NCI-H69 (cell line): Measurements from ENCODE around the gene ADCY5.

Experiments
- DNase-seq: peaks from one replicate; lab custom pipeline; 2025; lab: John Stamatoyannopoulos, UW

The ADCY5 gene

DNA sequence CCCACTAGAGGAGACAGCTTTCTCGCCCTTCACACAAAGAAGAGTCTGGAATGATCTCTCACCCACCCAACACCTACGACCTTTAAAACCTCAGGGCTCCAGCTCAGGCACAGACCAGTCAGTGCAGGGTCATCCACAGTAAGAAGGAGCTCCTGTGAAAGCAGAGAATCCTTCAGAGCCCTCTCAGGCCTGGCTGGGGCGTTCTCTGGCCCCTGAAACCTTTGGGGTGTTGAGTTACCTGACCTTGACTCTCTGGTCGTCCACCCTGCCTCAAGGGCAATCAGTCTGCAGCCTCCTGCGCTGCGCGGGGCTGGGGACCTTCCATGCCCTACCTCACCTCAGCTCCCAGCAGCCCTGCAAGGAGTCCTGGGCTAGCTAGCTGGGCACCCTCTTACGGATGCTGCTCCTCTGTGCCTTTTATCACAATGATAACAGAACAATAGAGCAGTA is 106.2 kb downstream of the ADCY5 start:
- no peak for DNase-seq

DNA sequence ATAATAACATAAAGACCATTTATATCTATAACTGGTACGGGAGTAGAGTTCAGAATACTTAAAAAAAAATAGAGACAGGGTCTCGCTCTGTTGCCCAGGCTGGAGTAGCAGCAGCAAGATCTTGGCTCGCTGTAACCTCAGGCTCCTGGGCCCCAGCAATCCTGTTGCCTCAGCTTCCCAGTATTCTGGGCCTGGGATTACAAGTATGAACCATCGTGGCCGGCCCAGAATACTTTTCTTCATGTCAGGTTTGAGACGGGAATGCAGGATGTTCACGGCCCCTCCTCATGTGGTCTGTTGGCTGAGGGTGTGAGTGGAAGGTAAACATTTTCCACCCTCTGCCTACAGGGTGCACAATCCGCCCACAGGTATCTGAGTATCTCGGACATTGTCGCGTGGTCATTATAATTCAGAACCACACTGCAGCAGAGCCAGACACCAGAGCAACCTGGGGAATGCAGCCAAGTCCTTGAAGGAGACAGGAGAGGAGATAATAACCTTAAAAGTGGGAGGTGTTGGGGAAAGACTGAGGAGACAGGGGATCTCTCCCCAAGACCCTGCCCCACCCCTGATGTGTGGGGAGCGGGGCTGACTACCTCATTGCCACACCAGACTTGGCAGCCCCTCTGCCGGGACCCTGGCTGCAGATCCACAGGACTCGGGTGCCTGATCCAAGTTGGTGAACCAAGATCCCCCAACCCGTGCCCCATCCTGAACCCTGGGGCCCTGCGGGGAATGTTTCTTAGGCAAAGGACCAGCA is 106.8 kb downstream of the ADCY5 start:
- peak; percentile 20 for DNase-seq

DNA sequence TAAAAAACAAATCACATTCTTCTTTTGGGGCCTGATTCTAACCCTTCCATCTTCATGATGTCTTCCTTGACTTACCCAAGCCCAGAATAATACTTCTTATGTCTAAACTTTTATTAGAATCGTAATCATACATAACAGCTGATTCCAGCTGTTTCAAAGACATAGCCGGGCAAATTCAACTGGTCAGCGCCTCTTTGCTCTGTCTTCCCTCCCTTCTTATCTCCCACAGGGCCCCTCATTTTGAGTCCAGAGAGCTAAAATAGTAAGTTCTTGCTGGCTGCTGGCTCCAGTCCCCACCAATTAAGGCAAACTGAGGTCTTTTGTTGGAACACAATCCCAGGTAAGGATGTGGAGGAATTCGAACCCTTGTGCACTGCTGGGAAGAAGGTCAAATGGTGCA is 108.6 kb downstream of the ADCY5 start:
- DNase-seq: no peak

DNA sequence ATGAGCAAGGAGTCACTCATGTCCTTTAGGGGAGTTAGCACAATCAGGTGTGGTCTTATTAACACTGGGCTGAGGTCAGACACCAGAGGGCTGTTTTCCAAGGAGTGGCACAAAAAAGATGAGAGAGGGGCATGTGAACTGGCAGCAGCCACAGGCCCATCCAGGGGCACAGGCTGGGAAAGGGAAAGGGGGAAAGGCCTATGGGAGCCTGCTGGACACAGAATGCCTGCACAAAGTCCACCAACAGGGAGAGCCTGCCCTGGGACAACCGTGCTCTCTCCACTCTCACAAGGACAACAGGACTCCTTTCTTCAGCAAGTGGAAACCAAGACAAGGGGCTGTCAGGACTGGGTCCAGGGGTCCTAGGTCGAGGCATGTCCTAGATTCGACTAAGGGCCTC is 109.6 kb downstream of the ADCY5 start:
- no peak for DNase-seq

DNA sequence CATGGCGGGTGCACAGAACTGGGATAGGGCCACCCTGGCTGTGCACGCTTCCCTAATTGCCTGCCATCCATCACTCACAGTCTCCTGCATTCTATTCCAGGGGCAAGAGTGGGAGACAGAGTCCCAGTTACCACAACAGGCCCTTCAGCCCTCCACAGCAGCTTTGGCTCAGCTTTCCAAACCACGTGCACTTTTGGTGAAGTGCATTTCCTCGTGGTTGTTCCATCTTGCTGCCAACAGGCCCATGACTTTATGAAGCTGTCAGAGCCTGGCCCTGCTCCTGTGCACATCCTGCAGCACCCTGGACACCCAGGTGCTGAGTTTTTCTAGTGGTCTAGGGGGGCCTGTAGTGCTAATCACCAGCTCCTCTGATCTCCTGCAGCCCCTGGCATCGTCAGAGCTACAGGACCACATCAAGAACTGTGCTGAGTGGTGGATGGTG is 110.2 kb downstream of the ADCY5 start:
- DNase-seq: no peak

DNA sequence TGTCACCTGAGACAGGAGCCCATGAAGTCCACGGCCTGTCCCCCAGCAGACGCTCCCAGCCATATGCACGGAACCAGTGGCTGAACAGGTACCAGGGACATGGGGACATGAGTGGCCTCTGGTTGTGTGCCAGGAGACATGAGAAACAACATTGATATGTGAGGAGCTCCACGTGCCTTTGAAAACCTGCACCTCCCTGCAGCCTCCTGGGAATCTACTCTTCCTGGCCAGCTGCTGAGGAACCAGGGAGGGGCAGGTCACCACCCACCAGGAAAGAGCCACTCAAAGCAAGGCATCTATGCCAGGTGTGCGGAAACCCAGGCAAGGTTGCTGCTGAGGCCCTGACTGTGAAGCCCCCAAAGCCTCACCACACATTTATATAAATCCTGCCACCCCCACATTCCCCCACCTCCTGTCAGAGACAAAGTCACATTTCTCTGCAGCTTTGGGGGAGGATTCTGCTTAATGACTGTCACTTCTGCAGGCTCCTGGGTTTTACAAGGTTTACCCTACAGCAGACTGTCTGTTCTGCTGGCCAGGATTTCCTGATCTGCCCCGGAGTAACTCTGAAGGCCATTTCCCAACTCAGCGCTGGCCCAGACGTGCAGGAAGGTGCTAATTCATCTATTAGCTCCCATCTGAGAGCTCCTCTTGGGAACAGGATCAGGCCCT is 110.8 kb downstream of the ADCY5 start:
- DNase-seq: peak; percentile 58

DNA sequence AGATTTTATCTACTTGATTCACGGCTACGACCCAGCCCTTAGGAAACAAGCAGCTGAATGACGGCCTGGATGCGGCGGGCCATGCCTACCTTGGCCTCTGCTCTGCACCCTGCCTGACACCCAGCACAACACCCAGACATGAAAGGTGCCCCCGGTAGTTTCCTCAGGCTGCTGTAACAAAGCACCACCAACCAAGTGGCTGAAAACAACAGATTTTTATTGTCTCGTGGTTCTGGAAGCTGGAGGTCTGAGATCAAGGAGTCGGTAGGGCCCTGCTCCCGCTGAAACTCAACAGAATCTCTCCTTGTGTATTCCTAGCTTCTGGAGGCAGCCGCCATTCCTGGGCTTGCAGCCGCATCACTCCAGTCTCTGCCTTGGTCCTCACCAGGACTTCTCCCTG is 111.7 kb downstream of the ADCY5 start:
- DNase-seq: no peak

DNA sequence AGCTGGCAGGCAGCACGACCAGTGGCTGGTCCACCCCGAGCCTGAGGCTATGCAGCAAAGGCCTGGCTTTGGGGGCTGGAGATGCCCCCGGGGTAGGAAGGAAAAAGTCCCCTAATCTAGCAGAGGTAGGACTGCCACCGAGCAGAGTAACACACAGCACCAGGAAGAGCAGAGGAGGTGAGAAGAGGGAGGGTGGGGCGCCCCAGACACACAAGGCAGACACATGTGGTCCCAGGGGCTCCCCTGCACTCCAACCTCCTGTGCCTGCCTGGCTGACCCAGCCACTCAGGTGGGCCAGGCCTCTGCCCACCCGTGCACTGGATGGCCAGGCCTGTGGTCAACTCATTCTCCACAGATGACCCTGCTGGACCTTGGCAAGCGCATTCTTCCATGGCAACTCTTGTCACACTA is 112.4 kb downstream of the ADCY5 start:
- no peak for DNase-seq

DNA sequence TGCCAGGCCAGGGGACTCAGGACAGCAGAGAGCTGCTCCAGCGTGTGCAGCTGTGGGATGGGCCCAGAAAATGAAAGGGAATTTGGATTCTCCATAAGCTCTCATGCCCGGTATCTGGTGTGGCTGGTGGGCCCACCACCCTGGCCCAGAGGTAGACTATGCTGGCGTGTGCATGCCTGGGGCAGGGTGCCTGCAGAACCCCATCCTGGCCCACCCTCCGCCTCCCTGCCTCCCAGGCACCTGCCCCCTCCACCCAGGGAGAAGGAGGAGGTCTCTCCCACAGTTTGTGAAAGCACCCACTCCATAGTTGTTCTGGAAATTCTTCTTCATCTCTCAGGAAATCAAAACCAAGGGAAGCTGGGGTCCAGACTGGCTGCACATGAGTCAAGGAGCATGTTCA is 112.9 kb downstream of the ADCY5 start:
- no peak for DNase-seq

DNA sequence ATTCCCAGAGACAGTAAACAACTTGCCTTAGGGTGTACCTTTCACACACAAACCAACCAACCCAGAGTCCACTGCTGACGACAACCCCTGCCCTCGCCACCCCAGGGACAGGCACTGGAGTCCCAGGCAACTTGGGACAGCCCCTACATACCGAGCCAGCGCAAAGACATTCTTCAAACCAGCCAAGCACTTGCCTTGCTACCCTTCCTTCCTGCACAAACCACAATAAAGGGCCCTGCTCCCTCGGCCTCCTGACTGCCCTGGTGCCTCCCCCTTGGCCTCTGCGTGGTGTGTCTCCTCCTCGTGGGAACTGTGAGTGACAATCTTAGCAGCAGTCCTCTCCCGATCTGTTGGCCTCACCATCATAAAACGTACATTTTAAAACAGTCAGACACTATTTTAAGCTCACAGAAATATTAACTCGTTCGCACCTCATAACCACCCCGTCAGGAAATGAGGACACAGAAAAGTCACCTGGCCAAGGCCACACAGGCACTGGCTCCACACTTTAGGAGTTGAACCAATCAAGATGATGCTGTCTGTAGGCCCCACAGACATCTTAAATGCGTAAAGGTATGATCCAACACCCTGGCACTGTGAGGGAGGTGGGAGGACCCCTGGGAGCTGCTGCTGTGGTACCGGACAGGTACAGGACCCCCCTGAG is 113.8 kb downstream of the ADCY5 start:
- DNase-seq: no peak

DNA sequence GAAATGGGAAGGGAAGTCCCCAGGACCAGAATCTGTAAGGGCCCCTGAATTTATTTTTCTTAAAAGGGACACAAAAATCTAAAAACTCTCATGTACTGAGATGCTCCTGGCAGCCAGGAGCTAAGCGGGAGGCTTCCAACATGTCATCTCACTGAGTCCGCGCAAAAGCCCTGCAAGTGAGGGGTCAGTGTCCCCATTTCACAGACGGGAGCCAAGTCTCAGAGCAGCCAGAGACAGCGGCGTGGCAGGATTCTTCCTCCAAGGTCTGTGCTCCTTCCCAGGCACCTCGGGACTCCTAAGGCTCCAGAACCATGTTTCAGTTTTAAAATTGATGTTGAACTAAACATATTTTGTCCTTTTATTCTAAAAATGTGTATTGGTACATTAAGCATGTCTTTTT is 114.8 kb downstream of the ADCY5 start:
- DNase-seq: no peak

DNA sequence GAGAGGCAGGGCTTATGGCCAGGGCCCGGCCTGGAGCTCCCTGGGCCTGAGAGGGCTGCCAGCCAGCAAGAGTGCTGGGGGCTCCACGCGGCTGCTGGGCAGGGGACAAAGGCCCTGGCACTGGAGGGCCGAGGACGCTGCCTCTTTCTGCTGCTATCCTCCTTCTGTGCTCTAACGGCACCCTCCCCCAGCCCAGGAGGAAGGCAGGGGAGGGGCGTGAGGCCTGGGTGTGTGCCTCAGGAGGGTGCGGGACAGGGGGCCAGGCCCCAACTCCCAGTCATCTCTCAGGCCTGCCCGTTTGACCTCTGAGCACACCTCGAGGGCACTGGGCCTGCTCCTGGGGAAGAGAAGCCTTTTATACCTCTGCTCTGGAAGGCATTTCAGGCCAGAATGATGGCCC is 115.5 kb downstream of the ADCY5 start:
- no peak for DNase-seq

DNA sequence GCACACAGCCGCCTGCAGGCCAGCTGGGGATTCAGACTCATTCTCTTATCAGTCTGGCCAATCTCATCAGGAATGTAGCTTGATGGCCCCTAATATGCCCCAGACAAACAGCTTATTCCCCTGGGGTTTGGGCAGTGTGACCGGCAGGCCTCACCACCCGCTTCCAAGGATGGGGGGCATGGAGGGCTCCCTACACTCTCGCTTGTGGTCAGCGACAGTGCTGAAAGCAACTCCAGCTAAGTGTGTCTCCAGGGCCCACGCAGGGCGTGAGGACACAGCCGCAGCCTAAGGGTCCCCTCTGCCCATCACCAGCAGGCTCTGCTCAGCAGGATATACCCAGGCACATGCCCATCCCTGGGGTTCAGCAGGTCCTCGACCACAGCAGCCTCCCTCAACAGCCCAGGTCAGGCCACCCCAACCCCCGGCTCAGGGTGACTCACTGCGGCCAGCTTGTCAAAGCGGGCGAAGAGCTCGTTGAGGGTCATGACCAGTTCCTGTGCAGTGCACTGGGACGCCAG is 116.7 kb downstream of the ADCY5 start:
- no peak for DNase-seq

DNA sequence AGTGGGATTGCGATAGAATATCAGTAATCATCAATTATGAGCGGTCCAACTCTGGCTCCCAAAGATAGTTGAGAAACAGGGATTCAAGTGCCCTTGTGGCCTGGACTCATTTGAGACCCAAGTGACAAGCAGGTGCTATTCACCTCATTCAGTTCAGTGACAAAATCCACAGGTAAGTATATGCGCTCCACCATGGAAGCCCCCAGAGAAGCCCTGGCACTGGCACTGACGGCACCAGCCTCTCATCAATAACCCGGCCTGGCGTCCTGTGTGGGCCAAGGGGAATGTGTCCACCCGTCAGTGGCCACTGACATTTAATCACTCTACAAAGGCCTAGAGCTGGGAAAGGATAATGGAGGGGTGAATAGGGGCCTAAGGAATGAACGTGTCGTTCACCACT is 117.2 kb downstream of the ADCY5 start:
- DNase-seq: no peak

DNA sequence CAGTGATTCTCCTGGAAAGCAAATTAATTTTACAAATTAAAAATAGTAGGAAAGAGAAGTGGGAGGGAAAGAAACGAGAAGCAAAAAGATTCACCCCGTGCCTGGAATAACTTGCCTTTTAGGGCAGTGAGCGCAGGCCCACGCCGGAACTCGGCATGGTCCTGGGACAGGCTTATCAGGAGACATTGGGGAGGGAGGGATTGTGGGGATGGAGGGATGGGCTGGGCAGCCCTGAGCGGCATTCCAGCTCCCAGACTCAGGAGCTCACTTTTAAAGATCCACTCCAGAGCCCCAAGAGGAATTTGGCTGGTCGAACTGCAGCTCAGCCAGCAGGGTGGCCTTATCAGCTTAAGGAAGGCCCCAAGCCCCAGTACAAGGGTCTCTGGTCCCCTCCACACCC is 117.9 kb downstream of the ADCY5 start:
- DNase-seq: no peak

DNA sequence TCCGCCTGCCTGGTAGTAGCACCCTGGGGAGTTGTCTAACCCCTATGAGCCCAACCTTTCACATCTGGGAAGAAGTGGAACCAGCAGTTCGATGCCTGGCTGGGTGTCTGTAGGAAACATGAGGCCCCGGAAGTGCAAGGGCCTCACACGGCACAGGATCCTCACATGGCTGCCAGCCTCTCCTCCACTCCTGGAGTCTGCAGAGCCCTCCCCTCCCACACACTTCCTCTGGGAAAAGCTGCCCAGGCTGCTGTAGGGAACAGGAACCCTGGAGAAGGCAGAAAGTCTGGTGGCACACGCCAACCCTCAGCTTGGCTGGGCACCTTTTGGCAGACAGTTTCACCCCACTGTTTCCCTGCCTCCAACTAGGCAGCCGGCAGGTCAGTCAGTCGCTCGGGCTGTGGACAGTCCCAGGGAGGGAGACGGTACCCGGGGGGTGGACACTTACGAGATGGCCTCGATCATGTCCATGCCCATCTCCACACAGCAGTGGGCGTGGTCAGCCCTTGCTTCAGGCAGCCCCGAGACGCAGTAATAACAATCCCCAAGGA is 118.4 kb downstream of the ADCY5 start:
- no peak for DNase-seq

DNA sequence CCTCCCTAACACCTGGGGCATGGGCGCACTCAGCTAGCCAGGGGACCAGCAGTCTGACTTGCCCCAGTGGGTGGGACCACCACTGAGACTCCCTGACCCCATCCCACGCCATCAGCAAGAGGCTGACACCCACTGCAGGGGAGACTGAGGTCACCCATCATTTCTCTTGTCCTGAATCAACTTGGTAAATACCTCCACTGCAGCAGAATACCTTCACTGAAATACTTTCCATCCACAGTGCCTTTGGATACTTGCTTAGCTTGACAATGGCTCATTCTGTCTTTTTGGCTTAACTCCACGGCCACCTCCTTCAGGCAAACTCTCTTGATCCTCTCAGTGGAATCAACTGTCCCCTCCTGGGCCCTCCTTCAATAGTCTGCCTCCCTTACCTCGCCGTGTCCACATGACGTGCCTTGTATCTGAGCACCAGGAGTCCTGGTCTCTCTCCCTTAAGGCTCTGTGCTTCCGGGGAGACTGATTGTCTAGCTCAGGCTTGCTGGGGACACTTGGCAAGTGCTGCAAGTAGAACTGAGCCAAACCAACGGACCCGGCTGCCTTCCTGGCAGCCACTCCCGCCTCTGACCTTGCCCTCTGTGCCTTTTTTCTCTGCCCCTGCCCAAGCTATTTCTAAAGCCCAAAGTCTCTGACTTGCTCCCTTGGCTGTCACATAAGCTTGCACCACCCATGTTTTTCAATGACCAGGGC is 119.1 kb downstream of the ADCY5 start:
- no peak for DNase-seq

DNA sequence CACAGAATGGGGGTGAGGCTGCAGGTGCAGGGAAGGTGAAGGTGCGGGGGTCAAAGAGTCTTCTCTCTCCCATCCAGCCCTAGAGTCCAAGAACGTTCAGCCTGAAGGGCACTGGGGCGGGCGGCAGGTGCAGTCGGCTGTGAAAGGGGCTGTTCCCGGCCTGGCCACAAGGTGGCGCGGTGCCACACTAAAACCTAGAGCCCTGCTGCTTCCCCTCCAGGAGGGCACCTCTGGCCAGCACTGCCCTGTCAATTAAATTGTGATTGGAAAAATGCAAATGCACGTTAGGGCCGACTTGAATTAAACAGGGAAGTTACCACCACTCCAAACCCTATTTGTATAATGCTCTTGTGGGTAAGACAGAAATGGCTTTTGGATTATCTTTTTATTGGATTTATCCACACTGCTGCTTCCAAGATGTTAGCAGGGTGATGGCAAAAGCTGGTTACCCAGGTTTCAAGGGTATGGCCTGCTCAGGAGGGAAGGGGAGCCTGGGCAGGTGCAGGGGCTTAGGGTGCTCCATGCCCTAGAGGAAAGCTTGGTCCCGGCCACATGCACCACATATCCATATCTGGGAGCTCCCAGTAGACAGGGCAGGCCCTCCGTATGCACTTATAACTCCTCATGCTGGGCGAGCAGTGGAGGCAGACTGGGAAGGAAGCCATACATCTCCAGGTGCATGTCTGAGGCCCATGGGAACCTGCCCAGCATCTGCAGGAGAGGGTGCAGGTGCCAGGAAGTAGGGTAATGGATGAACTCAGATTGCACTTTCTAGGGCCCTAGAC is 119.8 kb downstream of the ADCY5 start:
- peak; percentile 63 for DNase-seq

DNA sequence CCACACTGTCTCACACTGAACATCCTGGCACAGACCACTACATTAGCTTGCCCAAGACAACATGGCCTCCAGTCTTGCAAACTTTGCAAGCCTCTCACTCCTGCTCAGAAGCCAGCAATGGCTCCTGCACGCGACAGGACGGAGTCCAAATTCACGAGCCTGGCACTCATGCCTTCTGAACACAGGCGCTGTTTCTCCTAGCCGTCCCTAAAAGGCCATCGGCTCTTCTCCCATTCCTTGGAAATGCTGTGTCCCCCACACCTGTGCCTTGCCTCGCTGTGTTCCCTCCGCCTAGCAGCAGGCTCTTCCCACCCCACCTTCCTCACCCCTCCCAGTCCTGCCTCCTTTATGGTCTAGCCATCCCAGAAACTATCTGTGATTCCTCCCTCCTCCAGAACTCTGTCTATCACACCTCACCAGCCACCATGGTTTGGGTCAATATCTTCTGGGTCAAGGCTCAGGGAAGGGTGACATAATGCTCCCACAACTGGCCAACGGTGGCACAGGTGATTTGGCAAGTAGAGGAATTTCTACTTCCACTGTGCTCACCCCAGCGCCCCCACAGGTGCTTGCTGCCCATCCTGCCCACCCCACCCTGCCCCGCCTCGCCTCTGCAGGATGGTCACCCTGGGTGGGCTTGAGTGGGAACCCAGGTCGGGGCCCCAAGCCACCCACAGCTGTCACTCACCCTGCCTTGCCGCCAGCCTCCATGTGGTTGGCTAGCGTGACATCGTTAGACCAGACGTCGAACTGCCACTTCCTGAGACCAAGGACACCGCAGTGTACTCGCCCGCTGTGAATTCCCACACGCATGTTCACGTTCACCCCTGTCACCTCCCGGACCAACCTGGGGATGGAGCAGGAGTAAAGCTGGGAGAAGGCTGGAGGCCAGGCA is 120.7 kb downstream of the ADCY5 start:
- no peak for DNase-seq

DNA sequence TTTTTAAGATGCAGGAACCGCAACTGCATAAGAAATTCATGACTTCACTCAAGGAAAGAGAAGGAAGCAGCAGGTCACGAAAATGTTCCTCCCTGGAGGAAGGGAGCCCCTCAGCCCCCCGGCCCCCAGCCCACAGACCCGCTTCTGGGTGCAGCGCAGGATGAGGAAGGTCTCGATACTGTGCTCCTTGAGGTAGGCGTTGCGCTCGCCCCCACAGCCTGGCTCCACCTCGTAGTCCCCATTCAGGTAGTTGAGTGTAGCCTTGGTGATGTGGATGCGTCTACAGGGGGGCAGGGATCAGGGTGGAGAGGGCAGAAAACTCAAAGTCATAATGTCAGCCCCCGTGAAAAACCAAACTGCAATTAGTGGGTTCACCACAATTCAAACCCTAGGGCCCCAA is 121.4 kb downstream of the ADCY5 start:
- DNase-seq: no peak
